ENCODE data around the gene JOSD2. TPM values are rescaled to one million over a fixed set of nuclear protein-coding genes. Genes with fewer than 3 reads are reported as not detected.
A peak's percentile ranks its signal among the peaks of the same experiment; 100 is the strongest.

Gene JOSD2
- total and polyA plus RNA-seq, 2 donors (not counting 1 experiment from before 2014, with no cell fraction given), result 25.0 to 32.8 TPM

- peak overlapping the region; percentile 54 for H3K4me3 Mint-ChIP-seq
- WGBS (ENCODE audit: insufficient coverage), result 28% methylated on average over 21 of the region's 28 CpGs
Observed at GRCh38 chr19:50461066-50461875, 49.7 kb downstream of the JOSD2 start.

More at GRCh38 chr19:50461066-50461875, 49.7 kb downstream of the JOSD2 start:
- H3K27me3 ChIP-seq (replicated peaks in 1 of 4; ENCODE audit: control extremely low read depth in 1 of 4, control insufficient read depth in 3 of 4, insufficient read depth in 4 of 4, low read length in 3 of 4), result no peaks in the 10 kb centered on the region
- H3K36me3 ChIP-seq (replicated peaks in 1 of 2; ENCODE audit: control extremely low read depth in 1 of 2, control insufficient read depth in 1 of 2, extremely low read depth in 1 of 2, insufficient read depth in 2 of 2, low read length in 1 of 2), result no peaks in the 10 kb centered on the region
- Mint-ChIP-seq H3K9me3 (ENCODE audit: insufficient read depth) (no peaks in the 10 kb centered on the region), H3K27ac (peak overlapping the region; percentile 74), H3K4me1 (peaks cover 18% of the 10 kb centered on the region), H3K27me3 (no peaks in the 10 kb centered on the region)
- no peaks in the 10 kb centered on the region for H4K20me1 ChIP-seq (ENCODE audit: control insufficient read depth, insufficient read depth, low read length, poor library complexity, severe bottlenecking)
- H3K4me2 ChIP-seq (replicated peaks; ENCODE audit: low read depth, low read length, poor library complexity, severe bottlenecking), result peak overlapping the region; percentile 73
- ATAC-seq (ENCODE audit: low read depth) (peak; percentile 70), DNase-seq (peak; percentile 87)
- no peak overlapping the region for H3K4me3 ChIP-seq (ENCODE audit: control extremely low read depth in 1 of 5, extremely low read depth in 1 of 5, insufficient read depth in 1 of 5, low read depth in 2 of 5, low read length in 4 of 5)
- peaks cover 21 to 26% of the 10 kb centered on the region in 2 donors for H3K4me1 ChIP-seq (ENCODE audit: control insufficient read depth in 2 of 2, insufficient read depth in 2 of 2, low read length in 2 of 2)
- TF ChIP-seq CTCF (IDR thresholded peaks at IDR 0.05), result peak; percentile 93
- TF ChIP-seq EZH2 (IDR thresholded peaks at IDR 0.05; ENCODE audit: borderline replicate concordance, insufficient read depth, low read depth, low read length, poor library complexity, severe bottlenecking), result no peak
- intact Hi-C loops (cut with micrococcal nuclease), result loop anchor here (1.0 to 2.0 kb wide), 7 partner anchors 27 to 208 kb away; partner anchors contain the start of gene NR1H2
- H2AFZ ChIP-seq (ENCODE audit: insufficient read depth, low read depth, low read length, poor library complexity, severe bottlenecking), result peak overlapping the region; percentile 50
- no peaks in the 10 kb centered on the region for H3K79me2 ChIP-seq (ENCODE audit: control insufficient read depth, insufficient read depth, low read length)
- peak overlapping the region; percentile 79 to 84 for H3K27ac ChIP-seq (ENCODE audit: low read length in 2 of 2)
- ChIA-PET POLR2A (interaction anchor here (0.9 to 2.1 kb wide), 12 partner anchors 25 to 128 kb away, joined by 4 to 16 read pairs (median 7); partner anchors contain the start of genes NR1H2, POLD1 and SPIB), CTCF (interaction anchor here (0.7 to 4.3 kb wide), 30 partner anchors 9 to 461 kb away, joined by 3 to 131 read pairs (median 6); partner anchors contain the start of genes JOSD2, KCNC3, NAPSA and NR1H2)
- H3K9ac ChIP-seq (ENCODE audit: low read length), result no peak overlapping the region
- H3K9me3 ChIP-seq (ENCODE audit: control extremely low read depth in 1 of 3, control insufficient read depth in 2 of 3, insufficient read depth in 1 of 3, low read length in 2 of 3), result no peaks in the 10 kb centered on the region
